ENCODE measurements around the gene ZNF750. TPM values are rescaled to one million over a fixed set of nuclear protein-coding genes. Genes with fewer than 3 reads are reported as not detected.
A peak's percentile ranks its signal among the peaks of the same experiment; 100 is the strongest.

The ZNF750 gene
- polyA plus RNA-seq, 3 donors = not detected

DNA sequence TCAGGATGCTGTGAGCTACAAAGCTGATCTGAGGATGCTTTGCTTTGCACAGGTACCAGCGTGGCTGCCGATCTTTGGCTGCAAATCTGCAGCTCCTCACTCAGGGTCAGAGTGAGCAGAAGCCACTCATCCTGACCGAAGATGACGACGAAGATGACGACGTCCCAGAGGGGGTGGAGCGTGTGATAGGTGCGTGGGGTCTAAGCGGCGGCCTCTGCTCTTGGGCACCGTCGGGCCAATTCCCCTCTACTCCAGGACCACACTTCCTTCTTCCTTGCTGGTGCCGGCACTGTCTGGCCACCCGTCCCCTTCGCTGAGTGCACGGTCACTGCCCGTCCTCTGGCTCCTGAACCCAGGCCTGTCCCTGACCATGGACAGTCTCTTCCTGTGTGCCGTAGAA is 34.0 kb downstream of the ZNF750 start:
- no peaks in the 10 kb centered on the region for H3K4me1 Mint-ChIP-seq
- Histone ChIP-seq H3K4me2 (replicated peaks; ENCODE audit: extremely low read depth, low read length, poor library complexity, severe bottlenecking) (no peak overlapping the region), H4K20me1 (ENCODE audit: insufficient read depth, low read length) (no peaks in the 10 kb centered on the region), H3K27ac (ENCODE audit: low read depth in 1 of 2, low read length in 2 of 2) (no peak overlapping the region), H3K4me3 (replicated peaks in 1 of 3; ENCODE audit: low read depth in 2 of 3, low read length in 3 of 3) (no peak overlapping the region), H3K9me3 (replicated peaks in 1 of 2; ENCODE audit: control insufficient read depth in 1 of 2, insufficient read depth in 1 of 2, low read length in 2 of 2) (peaks cover 0 to 4% of the 10 kb centered on the region in 2 donors), H3K79me2 (ENCODE audit: insufficient read depth, low read length) (no peaks in the 10 kb centered on the region), H2AFZ (ENCODE audit: insufficient read depth, low read depth, low read length, poor library complexity, severe bottlenecking) (no peak overlapping the region), H3K9ac (ENCODE audit: insufficient read depth, low read length, poor library complexity, severe bottlenecking) (no peak overlapping the region), H3K36me3 (replicated peaks in 1 of 2; ENCODE audit: control insufficient read depth in 1 of 2, insufficient read depth in 2 of 2, low read length in 2 of 2) (peaks cover 7 to 27% of the 10 kb centered on the region in 2 donors), H3K4me1 (ENCODE audit: control insufficient read depth in 1 of 2, insufficient read depth in 2 of 2, low read length in 2 of 2) (no peaks in the 10 kb centered on the region), H3K27me3 (ENCODE audit: control insufficient read depth in 2 of 2, insufficient read depth in 2 of 2, low read length in 2 of 2) (no peaks in the 10 kb centered on the region)
- no peak overlapping the region for H3K4me3 Mint-ChIP-seq
- intact Hi-C loops (cut with micrococcal nuclease) = no loop called here
- H3K9me3 Mint-ChIP-seq = peaks cover 2 to 7% (median 3%) of the 10 kb centered on the region in 7 donors
- no peak for DNase-seq
- WGBS (ENCODE audit: insufficient coverage) = 91% methylated on average over 11 of the region's 19 CpGs
- peak overlapping the region in 2 of 7 donors; percentile 46 to 58 for H3K27ac Mint-ChIP-seq
- peaks cover 35 to 43% of the 10 kb centered on the region in 2 donors for H3K36me3 Mint-ChIP-seq
- H3K27me3 Mint-ChIP-seq (ENCODE audit: low read depth in 3 of 3) = peaks cover 0 to 2% (median 0%) of the 10 kb centered on the region in 3 donors
- TF ChIP-seq, protein P1, sequence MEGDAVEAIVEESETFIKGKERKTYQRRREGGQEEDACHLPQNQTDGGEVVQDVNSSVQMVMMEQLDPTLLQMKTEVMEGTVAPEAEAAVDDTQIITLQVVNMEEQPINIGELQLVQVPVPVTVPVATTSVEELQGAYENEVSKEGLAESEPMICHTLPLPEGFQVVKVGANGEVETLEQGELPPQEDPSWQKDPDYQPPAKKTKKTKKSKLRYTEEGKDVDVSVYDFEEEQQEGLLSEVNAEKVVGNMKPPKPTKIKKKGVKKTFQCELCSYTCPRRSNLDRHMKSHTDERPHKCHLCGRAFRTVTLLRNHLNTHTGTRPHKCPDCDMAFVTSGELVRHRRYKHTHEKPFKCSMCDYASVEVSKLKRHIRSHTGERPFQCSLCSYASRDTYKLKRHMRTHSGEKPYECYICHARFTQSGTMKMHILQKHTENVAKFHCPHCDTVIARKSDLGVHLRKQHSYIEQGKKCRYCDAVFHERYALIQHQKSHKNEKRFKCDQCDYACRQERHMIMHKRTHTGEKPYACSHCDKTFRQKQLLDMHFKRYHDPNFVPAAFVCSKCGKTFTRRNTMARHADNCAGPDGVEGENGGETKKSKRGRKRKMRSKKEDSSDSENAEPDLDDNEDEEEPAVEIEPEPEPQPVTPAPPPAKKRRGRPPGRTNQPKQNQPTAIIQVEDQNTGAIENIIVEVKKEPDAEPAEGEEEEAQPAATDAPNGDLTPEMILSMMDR (IDR thresholded peaks at IDR 0.05) = no peak

DNA sequence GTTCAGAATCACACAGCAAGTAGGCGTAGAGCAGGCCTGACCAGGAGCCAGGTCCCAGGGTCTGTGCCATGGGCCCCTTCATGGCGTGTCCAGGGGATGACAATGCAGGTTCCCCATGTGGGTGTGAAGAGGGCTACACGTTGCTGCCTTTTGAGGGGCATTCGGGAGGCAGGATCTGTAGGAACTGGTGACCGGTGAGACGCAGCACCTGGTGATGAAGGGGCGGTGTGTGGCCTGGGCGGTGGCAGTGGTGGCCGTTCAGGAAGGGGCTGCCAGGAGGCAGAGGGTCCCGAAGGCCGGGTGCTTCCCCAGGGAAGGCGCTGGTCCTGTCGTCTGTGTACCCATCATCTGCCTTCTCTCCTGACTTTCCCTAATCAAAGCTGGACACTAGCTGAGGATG is 34.6 kb downstream of the ZNF750 start:
- H3K4me3 Mint-ChIP-seq = no peak overlapping the region
- Histone ChIP-seq H3K9ac (ENCODE audit: insufficient read depth, low read length, poor library complexity, severe bottlenecking) (no peak overlapping the region), H3K79me2 (ENCODE audit: insufficient read depth, low read length) (no peaks in the 10 kb centered on the region), H3K36me3 (replicated peaks in 1 of 2; ENCODE audit: control insufficient read depth in 1 of 2, insufficient read depth in 2 of 2, low read length in 2 of 2) (peaks cover 10 to 26% of the 10 kb centered on the region in 2 donors), H3K4me1 (ENCODE audit: control insufficient read depth in 1 of 2, insufficient read depth in 2 of 2, low read length in 2 of 2) (no peaks in the 10 kb centered on the region), H4K20me1 (ENCODE audit: insufficient read depth, low read length) (no peaks in the 10 kb centered on the region), H3K27ac (ENCODE audit: low read depth in 1 of 2, low read length in 2 of 2) (no peak overlapping the region), H3K4me3 (replicated peaks in 1 of 3; ENCODE audit: low read depth in 2 of 3, low read length in 3 of 3) (no peak overlapping the region), H3K4me2 (replicated peaks; ENCODE audit: extremely low read depth, low read length, poor library complexity, severe bottlenecking) (no peak overlapping the region), H3K9me3 (replicated peaks in 1 of 2; ENCODE audit: control insufficient read depth in 1 of 2, insufficient read depth in 1 of 2, low read length in 2 of 2) (peaks cover 0 to 4% of the 10 kb centered on the region in 2 donors), H3K27me3 (ENCODE audit: control insufficient read depth in 2 of 2, insufficient read depth in 2 of 2, low read length in 2 of 2) (no peaks in the 10 kb centered on the region), H2AFZ (ENCODE audit: insufficient read depth, low read depth, low read length, poor library complexity, severe bottlenecking) (no peak overlapping the region)
- no peak for DNase-seq
- peaks cover 34 to 44% of the 10 kb centered on the region in 2 donors for H3K36me3 Mint-ChIP-seq
- H3K4me1 Mint-ChIP-seq = no peaks in the 10 kb centered on the region
- WGBS (ENCODE audit: insufficient coverage) = 96% methylated on average over 13 of the region's 13 CpGs
- H3K27me3 Mint-ChIP-seq (ENCODE audit: low read depth in 3 of 3) = peaks cover 0 to 2% (median 0%) of the 10 kb centered on the region in 3 donors
- intact Hi-C loops (cut with micrococcal nuclease) = no loop called here
- peak overlapping the region in 1 of 7 donors; percentile 58 for H3K27ac Mint-ChIP-seq
- peaks cover 3 to 8% (median 5%) of the 10 kb centered on the region in 7 donors for H3K9me3 Mint-ChIP-seq
- TF ChIP-seq, protein P1 (IDR thresholded peaks at IDR 0.05) = no peak
